EL (cell line): ENCODE results near the gene RAMAC.
"Not testable (repeated sequence)": the region's sequence is repeated elsewhere in the genome, so short reads cannot be mapped to it uniquely, and the experiment has no call there.

ENCODE experiments used
- DNase-seq: peaks from one replicate; pipeline ENCODE4 v3.0.0-alpha.2; 2016

The RAMAC gene

GRCh38 chr15:82969353-82969752, 16.7 kb upstream of the RAMAC start:
- no peak for DNase-seq

DNA sequence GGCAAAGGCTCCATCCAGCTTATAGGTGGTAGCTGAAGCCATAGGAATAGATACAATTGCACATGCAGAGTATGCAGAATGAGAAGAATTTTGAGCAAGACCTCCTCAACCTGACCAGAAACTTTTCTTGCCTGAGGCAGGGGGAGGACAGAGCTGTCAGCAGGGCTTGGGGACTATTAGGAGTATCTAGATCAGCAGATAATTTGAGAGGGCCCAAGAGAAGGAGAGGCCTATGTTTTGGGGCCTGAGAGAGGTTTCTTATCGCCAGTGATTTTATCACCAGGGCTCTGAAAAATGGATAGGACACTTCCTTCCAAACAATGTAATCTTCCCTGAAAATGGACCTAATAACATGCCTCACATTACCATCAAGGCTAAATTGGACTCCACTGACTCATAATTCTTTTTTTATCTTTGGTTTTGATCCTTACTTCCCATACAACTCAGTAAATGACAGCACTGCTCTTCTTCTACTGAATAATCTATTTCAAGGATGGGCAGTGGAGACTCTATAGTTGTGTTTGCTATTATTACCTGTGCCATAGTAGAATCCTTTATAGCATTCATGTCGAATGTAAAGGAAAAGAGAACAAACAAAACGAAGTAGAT, 15.8 kb upstream of the RAMAC start:
- no peak for DNase-seq

DNA sequence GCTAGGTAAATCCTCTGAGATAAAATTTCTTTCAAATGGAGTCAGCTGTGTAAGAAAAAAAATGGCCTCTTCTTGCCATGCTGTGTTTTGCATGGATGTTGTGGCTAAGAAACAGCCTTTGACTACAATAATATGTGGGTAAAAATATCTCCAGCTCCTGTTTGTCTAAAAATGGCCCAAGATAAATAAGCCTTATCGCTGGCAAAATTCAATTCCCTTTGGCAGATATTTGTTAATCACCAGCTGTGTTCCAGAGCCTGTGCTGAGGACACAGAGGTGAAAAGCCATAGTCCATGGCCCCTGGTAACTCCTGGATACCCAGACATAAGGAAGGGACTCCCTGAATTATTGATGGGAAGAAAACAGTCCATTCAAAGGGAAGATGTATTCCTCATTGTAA, 15.3 kb upstream of the RAMAC start:
- DNase-seq: no peak

- no peak for DNase-seq
Observed at GRCh38 chr15:82971218-82971984, 14.6 kb upstream of the RAMAC start.

DNA sequence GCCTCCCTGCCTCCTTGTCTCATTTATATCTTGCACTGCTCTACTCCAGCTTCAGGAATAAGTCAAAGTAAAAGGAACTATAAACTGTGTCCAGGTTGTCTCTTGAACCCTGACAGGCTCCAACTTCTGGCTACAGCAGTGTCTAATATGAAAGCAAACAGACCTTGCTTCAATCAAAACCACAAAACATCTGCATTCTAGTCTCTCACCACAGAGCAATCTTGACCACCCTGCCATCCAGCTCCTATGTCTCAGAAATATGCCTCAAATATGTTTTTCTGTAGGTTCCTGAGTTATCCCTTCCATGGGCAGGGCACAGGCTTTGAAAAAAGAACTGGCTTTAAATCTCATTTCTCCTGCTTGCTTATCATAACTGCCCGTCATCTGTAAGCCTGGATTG, 13.0 kb upstream of the RAMAC start:
- no peak for DNase-seq

DNA sequence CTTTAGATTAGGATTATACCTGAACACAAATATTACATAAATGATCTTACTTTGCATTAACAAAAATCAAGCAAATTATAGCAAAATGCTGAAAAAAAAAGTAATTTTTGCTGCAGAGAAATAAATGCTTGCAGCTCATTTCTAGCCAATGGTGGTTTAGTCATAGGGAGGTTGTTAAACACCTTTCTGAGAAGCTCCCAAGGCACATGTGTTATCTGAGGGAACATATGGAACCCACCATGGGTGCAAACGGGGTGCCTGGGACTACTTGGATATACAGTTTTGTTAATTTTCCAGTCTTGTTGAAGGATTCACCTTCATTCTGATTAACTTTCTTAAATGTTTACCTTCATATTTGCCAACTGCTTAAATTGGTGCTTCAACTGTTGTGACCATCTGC, 8.9 kb upstream of the RAMAC start:
- DNase-seq: no peak

DNA sequence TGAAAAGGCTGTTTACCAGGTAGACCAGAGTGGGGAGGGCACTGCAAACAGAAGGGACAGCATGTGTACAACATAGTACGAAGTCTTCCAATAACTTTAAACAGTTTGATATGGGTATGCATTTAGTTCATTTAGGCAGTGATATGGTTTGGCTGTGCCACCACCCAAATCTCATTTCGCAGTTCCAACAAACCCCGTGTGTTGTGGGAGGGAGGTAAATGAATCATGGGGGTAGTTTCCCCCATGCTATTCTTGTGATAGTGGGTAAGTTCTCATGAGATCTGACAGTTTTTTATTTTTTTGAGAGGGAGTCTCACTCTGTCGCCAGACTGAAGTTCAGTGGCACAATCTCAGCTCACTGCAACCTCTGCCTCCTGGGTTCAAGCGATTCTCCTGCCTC, 7.6 kb upstream of the RAMAC start:
- no peak for DNase-seq

DNA sequence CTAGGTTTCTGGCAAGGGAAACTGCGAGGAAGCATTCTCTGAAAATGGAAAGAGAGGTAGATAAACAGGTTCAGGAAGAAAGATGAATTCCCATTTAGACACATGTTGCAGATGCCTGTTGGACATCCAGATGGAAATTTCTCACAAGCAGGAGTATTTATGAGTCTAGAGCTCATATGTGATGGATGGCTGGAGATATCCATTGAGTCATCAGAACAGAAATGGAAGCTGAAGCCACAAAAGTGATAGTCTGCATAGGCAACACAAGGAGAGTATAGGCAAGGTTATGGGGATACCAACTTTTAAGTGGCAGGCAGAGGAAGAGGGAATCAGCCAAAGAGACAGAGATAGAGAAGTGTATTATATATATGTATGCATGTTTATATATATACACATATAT, 6.3 kb upstream of the RAMAC start:
- no peak for DNase-seq

DNA sequence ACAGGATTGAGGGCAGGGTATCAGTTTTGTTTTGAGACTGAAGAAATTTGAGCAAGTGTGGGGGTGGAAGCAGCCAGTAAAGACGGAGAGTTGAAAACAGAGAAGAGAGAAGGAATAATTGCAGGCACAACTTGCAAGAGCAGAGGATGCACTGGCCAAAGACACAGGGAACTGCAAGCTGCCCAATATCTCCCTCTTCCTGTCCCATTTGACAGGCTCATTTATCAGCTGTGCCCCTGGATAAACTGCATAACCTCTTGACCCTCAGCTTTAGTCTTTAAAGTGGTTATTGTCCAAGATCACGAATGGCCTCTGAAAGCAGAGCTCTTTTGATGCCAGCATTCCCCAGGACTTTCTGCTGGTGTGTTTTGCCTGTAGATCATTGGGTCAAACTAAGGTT, 5.0 kb upstream of the RAMAC start:
- no peak for DNase-seq

DNA sequence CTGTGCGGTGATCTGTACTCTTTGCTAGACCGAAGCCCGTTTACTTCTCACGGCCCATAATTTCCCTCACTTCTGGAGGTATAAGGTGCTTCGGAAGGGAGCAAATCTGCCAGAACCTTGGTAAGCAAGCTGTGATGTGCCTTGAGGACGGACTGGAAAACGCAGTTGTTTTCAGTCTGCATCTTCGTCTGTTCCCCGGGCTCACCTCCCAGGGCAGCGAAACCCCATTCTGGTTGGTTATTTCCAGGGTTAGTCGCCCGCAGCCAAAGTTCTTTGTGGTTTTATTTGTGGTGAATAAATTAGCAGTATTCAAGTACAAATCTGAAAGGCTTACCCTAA, 401 bp downstream of the RAMAC start:
- no peak for DNase-seq

DNA sequence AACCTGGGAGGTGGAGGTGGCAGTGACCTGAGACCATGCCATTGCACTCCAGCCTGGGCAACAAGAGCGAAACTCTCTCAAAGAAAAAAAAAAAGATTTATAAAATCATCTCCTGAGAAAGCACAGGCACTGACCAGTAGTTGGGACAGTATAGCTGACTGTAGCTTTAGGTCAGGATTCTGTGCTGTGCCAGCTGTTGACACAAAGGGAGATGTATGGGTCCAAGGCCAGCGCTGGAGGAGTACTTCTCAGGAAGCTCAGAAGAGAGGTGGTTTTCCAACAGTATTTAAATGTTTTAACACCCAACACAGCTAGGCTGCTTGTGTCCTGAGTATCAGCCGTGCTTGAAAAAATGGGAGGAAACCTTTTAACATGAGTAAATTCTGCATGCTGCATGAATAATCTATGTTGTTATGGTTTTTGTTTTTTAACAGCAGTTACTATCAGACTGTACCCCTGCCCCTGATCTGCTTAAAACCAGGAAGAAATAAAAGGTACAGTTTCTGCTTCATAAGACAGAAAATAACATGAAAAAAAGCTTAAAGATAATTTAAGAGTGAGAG, 6.5 kb downstream of the RAMAC start:
- DNase-seq: no peak

DNA sequence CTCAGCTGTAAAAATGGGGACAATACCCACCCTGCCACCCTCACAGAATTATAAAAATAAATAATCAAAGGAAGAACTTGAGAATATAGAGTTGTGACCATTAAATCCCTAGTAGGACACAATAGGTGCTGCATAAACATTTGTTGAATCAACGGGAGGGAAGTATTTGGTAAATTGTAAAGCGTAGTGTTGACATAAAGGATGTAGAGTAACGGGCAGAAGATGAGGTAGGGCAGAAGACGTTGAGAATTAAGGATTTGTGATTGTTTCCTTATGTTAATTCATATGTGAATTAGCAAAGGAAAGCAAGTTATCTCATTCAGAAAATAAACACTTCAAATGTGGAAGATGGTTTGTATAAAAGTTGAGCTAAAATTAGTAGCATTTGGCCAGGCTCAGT, 7.1 kb downstream of the RAMAC start:
- no peak for DNase-seq

GRCh38 chr15:82995076-82995475, 9.1 kb downstream of the RAMAC start:
- no peak for DNase-seq

- no peak for DNase-seq
Observed at GRCh38 chr15:82995938-82996337, 9.9 kb downstream of the RAMAC start.

DNA sequence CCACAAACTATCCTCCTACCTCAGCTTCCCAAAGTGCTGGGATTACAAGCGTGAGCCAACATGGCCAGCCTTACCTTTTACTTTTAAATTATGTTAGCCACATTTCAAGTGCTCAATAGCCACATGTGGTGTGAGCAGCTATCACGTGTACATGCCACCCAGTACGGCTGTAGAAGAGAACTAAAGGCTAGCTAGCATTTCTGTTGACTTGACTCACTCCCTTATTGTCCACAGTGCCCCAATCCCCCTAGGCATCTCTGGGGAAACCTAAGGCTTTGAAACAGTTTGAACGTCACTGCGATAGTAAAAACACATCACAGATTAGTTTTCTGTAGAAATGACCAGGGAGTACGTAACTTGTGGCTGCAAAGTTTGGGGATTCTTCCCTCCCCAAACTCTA, 13.4 kb downstream of the RAMAC start:
- DNase-seq: peak; percentile 23

- peak; percentile 63 for DNase-seq
Observed at GRCh38 chr15:82999905-83000671, 14.1 kb downstream of the RAMAC start.

- not testable (repeated sequence) for DNase-seq
Observed at GRCh38 chr15:83000672-83001031, 14.6 kb downstream of the RAMAC start.

DNA sequence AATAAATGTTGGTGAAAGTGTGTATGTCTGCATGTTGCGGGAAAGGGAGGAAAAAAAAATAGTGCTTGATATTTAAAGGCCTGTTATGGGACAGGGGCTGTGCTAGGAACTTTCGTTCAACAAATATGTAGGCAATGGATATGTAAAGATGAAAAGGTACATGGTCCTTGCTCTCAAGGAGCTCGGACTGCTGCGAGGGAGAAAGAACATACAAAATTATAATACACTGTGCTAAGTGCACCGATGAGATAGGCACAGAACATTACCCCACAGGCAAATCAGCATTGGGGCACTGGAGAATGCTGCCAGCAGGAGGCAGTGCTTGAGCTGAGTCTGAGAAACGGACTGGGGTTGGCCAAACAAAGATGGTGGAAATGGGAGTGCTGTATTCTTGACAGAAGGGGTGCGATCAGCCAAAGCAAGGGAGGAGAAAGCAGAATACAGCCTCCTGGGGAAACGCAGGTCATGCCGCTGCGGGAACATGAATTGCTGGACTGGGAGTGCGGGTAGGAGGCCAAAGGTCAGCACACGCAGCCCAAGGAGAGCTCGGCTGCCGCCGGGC, 24.8 kb downstream of the RAMAC start:
- peak; percentile 73 for DNase-seq

GRCh38 chr15:83011271-83012075, 25.5 kb downstream of the RAMAC start, which contains the start of gene C15orf40:
Gene C15orf40, minus strand, starts transcription at chr15:83011639. Its CDS starts 32 bp downstream, at chr15:83011607.
- DNase-seq: peak; percentile 90

GRCh38 chr15:83012076-83012426, 26.0 kb downstream of the RAMAC start:
- peak; percentile 12 for DNase-seq

- no peak for DNase-seq
Observed at GRCh38 chr15:83012636-83013035, 26.6 kb downstream of the RAMAC start.

GRCh38 chr15:83014205-83014653, 28.2 kb downstream of the RAMAC start:
- DNase-seq: no peak

DNA sequence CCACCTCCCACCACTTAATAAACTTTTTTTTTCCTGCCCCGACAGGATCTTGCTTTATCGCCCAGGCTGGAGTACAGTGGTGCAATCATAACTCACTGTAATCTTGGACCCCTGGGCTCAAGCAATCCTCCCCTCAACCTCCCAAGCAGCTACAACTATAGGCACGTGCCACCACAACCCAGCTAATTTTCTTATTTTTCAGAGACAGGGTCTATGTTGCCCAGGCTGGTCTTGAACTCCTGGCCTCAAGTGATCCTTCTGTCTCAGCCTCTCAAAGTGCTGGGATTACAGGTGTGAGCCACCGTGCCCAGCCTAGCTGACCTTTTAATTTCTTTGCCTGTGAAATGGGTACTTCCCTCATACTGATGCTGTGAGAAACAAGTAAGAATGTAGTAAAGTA, 29.4 kb downstream of the RAMAC start:
- no peak for DNase-seq
